Measurements from ENCODE around the gene SIM2. TPM values are rescaled to one million over a fixed set of nuclear protein-coding genes. Genes with fewer than 3 reads are reported as not detected.
A peak's percentile ranks its signal among the peaks of the same experiment; 100 is the strongest.

SIM2 gene
- total RNA-seq, 1 experiment from 2014 or later, result 23.9 TPM

GRCh38 chr21:36780861-36781260 lies 81.9 kb downstream of the SIM2 start:
- Histone ChIP-seq H2AFZ (ENCODE audit: low read depth, low read length, poor library complexity, severe bottlenecking) (no peak overlapping the region), H3K27me3 (ENCODE audit: insufficient read depth, low read length) (no peaks in the 10 kb centered on the region), H3K36me3 (ENCODE audit: control insufficient read depth in 1 of 2, insufficient read depth in 2 of 2, low read length in 2 of 2) (no peaks in the 10 kb centered on the region), H3K9me3 (ENCODE audit: control insufficient read depth in 1 of 2, insufficient read depth in 1 of 2, low read depth in 1 of 2, low read length in 2 of 2) (no peaks in the 10 kb centered on the region), H3K27ac (ENCODE audit: low read depth, low read length) (no peak overlapping the region), H3K4me2 (ENCODE audit: low read length) (0 out of 2 replicates have a peak overlapping the region, but pooled peaks have one; percentile 18), H3K9ac (ENCODE audit: low read length) (no peak overlapping the region), H4K20me1 (ENCODE audit: insufficient read depth) (no peaks in the 10 kb centered on the region), H3K9me2 (ENCODE audit: insufficient read depth) (no peaks in the 10 kb centered on the region), H3K4me3 (replicated peaks in 1 of 2; ENCODE audit: low read depth in 1 of 2, low read length in 2 of 2) (no peak overlapping the region), H3K79me2 (ENCODE audit: insufficient read depth, low read length) (no peaks in the 10 kb centered on the region), H3K4me1 (ENCODE audit: control insufficient read depth in 1 of 2, insufficient read depth in 2 of 2, low read length in 2 of 2) (peaks cover 31 to 46% of the 10 kb centered on the region in 2 experiments)
- ATAC-seq (no peak), DNase-seq (ENCODE audit: low read depth, low spot score) (no peak)
- ChIA-PET RAD21 (ENCODE audit: low non-redundant PET in 1 of 2, low total read pairs in 2 of 2, uncharacterized antibody in 2 of 2, unreplicated experiment in 2 of 2) (interaction anchor here in 1 of 2 experiments (0.7 kb wide), 1 partner anchor 13 kb away, joined by 3 read pairs; no protein-coding TSS in a partner anchor), POLR2A (interaction anchor here (0.7 kb wide), 1 partner anchor 83 kb away, joined by 3 read pairs; no protein-coding TSS in a partner anchor), CTCF (no interaction called here)
- no TSS peak for BruUV-seq (replicated peaks)
- intact Hi-C loops (cut with micrococcal nuclease), result no loop called here
- TF ChIP-seq CBX3 (IDR thresholded peaks at IDR 0.05; ENCODE audit: low read depth) (no peak), RAD21 (IDR thresholded peaks at IDR 0.05; ENCODE audit: low read depth) (no peak), ATF3 (IDR thresholded peaks at IDR 0.05) (no peak), EZH2 (IDR thresholded peaks at IDR 0.05) (no peak), CTCF (IDR thresholded peaks at IDR 0.05 in 2 of 3, conservative IDR thresholded peaks at IDR 0.05 in 1 of 3; ENCODE audit: borderline replicate concordance in 1 of 3, insufficient read depth in 1 of 3, low read depth in 2 of 3, low read length in 2 of 3) (no peak), POLR2A (IDR thresholded peaks at IDR 0.05; ENCODE audit: borderline replicate concordance, extremely low read depth, insufficient read depth, insufficient read length) (no peak), EGR1 (IDR thresholded peaks at IDR 0.05; ENCODE audit: low read depth) (no peak), ELF1 (IDR thresholded peaks at IDR 0.05; ENCODE audit: borderline replicate concordance, low read depth) (no peak), ZBTB33 (IDR thresholded peaks at IDR 0.05; ENCODE audit: extremely low read depth, insufficient replicate concordance, low read length) (no peak), SIN3A (IDR thresholded peaks at IDR 0.05; ENCODE audit: low read depth) (no peak), EZH2phosphoT487 (IDR thresholded peaks at IDR 0.05; ENCODE audit: borderline replicate concordance) (no peak), YY1 (IDR thresholded peaks at IDR 0.05; ENCODE audit: extremely low read depth, insufficient replicate concordance, low read depth, low read length) (no peak), MAX (IDR thresholded peaks at IDR 0.05) (no peak), ZFX (IDR thresholded peaks at IDR 0.05) (no peak), TCF7L2 (IDR thresholded peaks at IDR 0.05; ENCODE audit: borderline replicate concordance, extremely low read depth, insufficient read depth, insufficient read length) (no peak), SRF (IDR thresholded peaks at IDR 0.05; ENCODE audit: low read depth) (no peak), ZNF274 (IDR thresholded peaks at IDR 0.05; ENCODE audit: low read depth, low read length) (no peak), JUND (IDR thresholded peaks at IDR 0.05) (no peak), POLR2AphosphoS5 (IDR thresholded peaks at IDR 0.05; ENCODE audit: low read depth, low read length) (no peak), CEBPB (IDR thresholded peaks at IDR 0.05; ENCODE audit: low read depth) (no peak)
